HFFc6 (cell line): ENCODE measurements around the gene VPS33A. TPM values are rescaled to one million over a fixed set of nuclear protein-coding genes. Genes with fewer than 3 reads are reported as not detected.

ENCODE experiments used
- DNase-seq: peaks from one replicate; pipeline ENCODE4 v3.0.0-alpha.2; 2018
- H3K27ac Mint-ChIP-seq: 2 replicates; pipeline ENCODE4 v1.8.0; 2020; ENCODE audit warnings: mild to moderate bottlenecking, mixed read lengths
- H3K27me3 Mint-ChIP-seq: 2 replicates; pipeline ENCODE4 v1.8.0; 2021; ENCODE audit warnings: mild to moderate bottlenecking, moderate library complexity, mixed read lengths; ENCODE audit not compliant: insufficient read depth
- H3K36me3 Mint-ChIP-seq: 2 replicates; pipeline ENCODE4 v1.8.0; 2021; ENCODE audit warnings: low read depth, mixed read lengths
- H3K4me1 Mint-ChIP-seq: 2 replicates; pipeline ENCODE4 v1.8.0; 2020; ENCODE audit warnings: low read depth, mixed read lengths
- H3K4me3 Mint-ChIP-seq: 2 replicates; pipeline ENCODE4 v1.8.0; 2020; ENCODE audit warnings: mild to moderate bottlenecking, moderate library complexity, mixed read lengths
- H3K9me3 Mint-ChIP-seq: 2 replicates; pipeline ENCODE4 v1.8.0; 2020; ENCODE audit warnings: mild to moderate bottlenecking, mixed read lengths
- total RNA-seq, 6 experiments: library from RNA; stranded (reverse); fragmentation: NEBNext Ultra II Directional; extraction: Animal tissue kit (Norgen Biotek cat#: 25700); gene quantifications; 2 replicates in 1 of 6; 3 replicates in 5 of 6; pipeline ENCODE4 v1.2.3, GENCODE V29; 2021
- TF ChIP-seq, protein P1 (sequence below): fragments of 200-600 bp; sonication (generic); IDR thresholded peaks from 2 replicates; pipeline ENCODE4 v1.5.0; 2021; ENCODE audit warnings: antibody characterized with exemption, mild to moderate bottlenecking

VPS33A gene
- total RNA-seq, 6 experiments from 2014 or later: 22.7 to 31.0 (median 25.7) TPM

- no peak overlapping the region; the same call in 1 of the 2 replicates for H3K4me3 Mint-ChIP-seq
- DNase-seq: no peak
- H3K4me1 Mint-ChIP-seq: peaks cover 23% of the 10 kb centered on the region
- TF ChIP-seq, protein P1, sequence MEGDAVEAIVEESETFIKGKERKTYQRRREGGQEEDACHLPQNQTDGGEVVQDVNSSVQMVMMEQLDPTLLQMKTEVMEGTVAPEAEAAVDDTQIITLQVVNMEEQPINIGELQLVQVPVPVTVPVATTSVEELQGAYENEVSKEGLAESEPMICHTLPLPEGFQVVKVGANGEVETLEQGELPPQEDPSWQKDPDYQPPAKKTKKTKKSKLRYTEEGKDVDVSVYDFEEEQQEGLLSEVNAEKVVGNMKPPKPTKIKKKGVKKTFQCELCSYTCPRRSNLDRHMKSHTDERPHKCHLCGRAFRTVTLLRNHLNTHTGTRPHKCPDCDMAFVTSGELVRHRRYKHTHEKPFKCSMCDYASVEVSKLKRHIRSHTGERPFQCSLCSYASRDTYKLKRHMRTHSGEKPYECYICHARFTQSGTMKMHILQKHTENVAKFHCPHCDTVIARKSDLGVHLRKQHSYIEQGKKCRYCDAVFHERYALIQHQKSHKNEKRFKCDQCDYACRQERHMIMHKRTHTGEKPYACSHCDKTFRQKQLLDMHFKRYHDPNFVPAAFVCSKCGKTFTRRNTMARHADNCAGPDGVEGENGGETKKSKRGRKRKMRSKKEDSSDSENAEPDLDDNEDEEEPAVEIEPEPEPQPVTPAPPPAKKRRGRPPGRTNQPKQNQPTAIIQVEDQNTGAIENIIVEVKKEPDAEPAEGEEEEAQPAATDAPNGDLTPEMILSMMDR: no peak
- H3K27ac Mint-ChIP-seq: no peak overlapping the region
- H3K36me3 Mint-ChIP-seq: peaks cover 37% of the 10 kb centered on the region
- no peaks in the 10 kb centered on the region; the same call in 1 of the 2 replicates for H3K27me3 Mint-ChIP-seq
- H3K9me3 Mint-ChIP-seq: no peaks in the 10 kb centered on the region
Observed at GRCh38 chr12:122226366-122227125, 39.7 kb downstream of the VPS33A start.

DNA sequence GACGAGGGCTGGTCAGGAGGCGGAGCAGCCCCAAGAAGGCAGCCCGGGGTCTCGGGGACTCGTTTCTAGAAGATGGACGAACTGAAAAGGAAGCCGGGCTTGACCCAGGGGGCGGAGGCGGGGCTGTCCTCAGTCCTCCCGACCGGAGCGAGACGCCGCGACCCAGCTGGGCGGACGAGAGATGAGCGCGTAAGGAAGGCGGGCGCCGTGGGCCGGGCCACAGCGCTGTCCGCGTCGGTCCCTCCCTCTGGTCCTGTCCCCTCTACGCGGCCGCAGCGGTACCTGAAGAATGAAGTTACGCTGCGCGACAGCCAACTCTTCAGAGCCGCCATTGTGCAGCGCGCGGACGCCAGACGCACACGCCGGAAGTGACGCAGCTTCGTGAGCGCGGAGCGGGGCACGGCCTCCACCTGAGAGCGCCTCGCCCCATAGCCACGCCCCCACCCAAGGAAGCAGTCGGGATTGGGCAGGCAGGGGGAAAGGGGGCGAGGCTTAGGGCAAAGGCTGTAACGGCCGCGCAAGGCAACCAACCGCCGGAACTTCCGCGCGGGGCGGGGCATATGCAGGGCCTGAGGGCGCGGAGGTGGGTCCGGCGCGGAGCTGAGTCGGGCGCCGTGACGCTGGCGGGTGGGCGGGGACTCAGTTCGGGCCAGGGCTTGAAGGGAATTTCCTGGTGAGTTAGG, 40.5 kb downstream of the VPS33A start, which contains the start of gene DIABLO:
TSS of gene DIABLO (minus strand) at position 370 of the 683 bp plus-strand sequence. CDS start at position 332, 38 bp downstream.
- Mint-ChIP-seq H3K36me3 (peaks cover 34% of the 10 kb centered on the region), H3K27me3 (no peaks in the 10 kb centered on the region; the same call in 1 of the 2 replicates), H3K27ac (peak within 1 kb of the TSS; percentile 96), H3K9me3 (no peaks in the 10 kb centered on the region), H3K4me1 (peaks cover 23% of the 10 kb centered on the region), H3K4me3 (peak within 1 kb of the TSS; percentile 98)
- peak; percentile 99 for DNase-seq
- TF ChIP-seq, protein P1: no peak

DNA sequence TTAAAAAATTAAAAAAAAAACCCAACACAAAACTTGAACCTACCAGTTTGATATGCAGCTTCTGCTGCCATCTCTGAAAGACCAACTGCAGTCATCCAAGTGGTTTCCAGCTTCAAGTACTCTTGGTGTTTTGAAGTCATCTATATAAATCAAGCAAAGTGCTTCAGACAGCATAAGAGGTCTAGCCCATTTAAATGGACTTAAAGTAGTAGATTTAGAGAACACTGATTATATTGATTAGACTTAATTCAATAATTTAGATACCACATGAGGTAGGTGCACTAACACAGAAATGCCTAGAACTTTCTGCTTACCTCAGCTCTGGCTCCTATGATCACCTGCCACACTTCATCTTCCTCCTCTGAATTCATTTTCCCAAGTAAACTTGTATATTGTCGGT, 49.8 kb downstream of the VPS33A start:
- TF ChIP-seq, protein P1: no peak
- Mint-ChIP-seq H3K4me1 (peaks cover 14% of the 10 kb centered on the region), H3K4me3 (no peak overlapping the region), H3K9me3 (no peaks in the 10 kb centered on the region), H3K36me3 (peaks cover 32% of the 10 kb centered on the region), H3K27me3 (no peaks in the 10 kb centered on the region), H3K27ac (no peak overlapping the region)
- DNase-seq: no peak

DNA sequence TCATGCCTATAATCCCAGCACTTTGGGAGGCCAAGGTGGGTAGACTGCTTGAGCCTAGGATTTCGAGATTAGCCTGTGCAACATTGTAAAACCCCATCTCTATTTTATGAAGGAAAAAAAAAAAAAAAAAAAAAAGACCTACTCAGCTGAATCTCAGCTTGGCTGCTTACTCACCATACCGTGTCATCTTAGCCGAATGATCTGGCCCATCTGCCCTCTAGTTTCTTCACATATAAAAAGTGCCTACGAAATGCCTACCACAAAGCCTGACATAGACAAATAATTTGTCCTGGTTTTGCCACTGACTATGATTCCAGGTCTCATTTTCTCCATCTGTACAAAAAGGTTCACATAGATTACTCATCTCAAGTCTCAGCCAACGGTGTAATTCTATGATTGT, 50.5 kb downstream of the VPS33A start:
- Mint-ChIP-seq H3K4me1 (peaks cover 14% of the 10 kb centered on the region), H3K27me3 (no peaks in the 10 kb centered on the region; the same call in 1 of the 2 replicates), H3K9me3 (no peaks in the 10 kb centered on the region), H3K36me3 (peaks cover 28% of the 10 kb centered on the region), H3K4me3 (no peak overlapping the region), H3K27ac (no peak overlapping the region)
- DNase-seq: peak; percentile 46
- TF ChIP-seq, protein P1: no peak

- Mint-ChIP-seq H3K4me1 (no peaks in the 10 kb centered on the region), H3K4me3 (no peak overlapping the region), H3K36me3 (peaks cover 18% of the 10 kb centered on the region), H3K9me3 (no peaks in the 10 kb centered on the region), H3K27ac (no peak overlapping the region), H3K27me3 (peaks cover 19% of the 10 kb centered on the region)
- TF ChIP-seq, protein P1: no peak
- no peak for DNase-seq
Observed at GRCh38 chr12:122208073-122208820, 58.0 kb downstream of the VPS33A start.
